ENCODE results near the gene PRDM2. TPM values are rescaled to one million over a fixed set of nuclear protein-coding genes. Genes with fewer than 3 reads are reported as not detected.
A peak's percentile ranks its signal among the peaks of the same experiment; 100 is the strongest.

PRDM2 gene
- polyA plus RNA-seq, 1 of the 3 experiments (the other 2 are of a cell fraction), result 7.2 TPM

- Histone ChIP-seq H3K79me2 (ENCODE audit: insufficient read depth) (no peaks in the 10 kb centered on the region), H3K27ac (ENCODE audit: low read depth in 2 of 2, low read length in 1 of 2) (no peak overlapping the region), H3K27me3 (ENCODE audit: insufficient read depth) (no peaks in the 10 kb centered on the region), H4K20me1 (ENCODE audit: insufficient read depth) (no peaks in the 10 kb centered on the region), H3K4me1 (ENCODE audit: control insufficient read depth in 1 of 2, insufficient read depth in 2 of 2, low read depth in 1 of 2, low read length in 1 of 2) (no peaks in the 10 kb centered on the region), H3K4me3 (ENCODE audit: low read depth in 2 of 2, low read length in 1 of 2) (no peak overlapping the region), H3K9ac (no peak overlapping the region), H3K4me2 (no peak overlapping the region), H2AFZ (ENCODE audit: low read depth) (no peak overlapping the region), H3K9me2 (no peaks in the 10 kb centered on the region), H3F3A (replicated peaks; ENCODE audit: insufficient read depth) (no peaks in the 10 kb centered on the region), H3K9me3 (no peaks in the 10 kb centered on the region), H3K36me3 (replicated peaks in 1 of 2; ENCODE audit: control insufficient read depth in 1 of 2, insufficient read depth in 2 of 2, low read length in 1 of 2) (no peaks in the 10 kb centered on the region)
- peak; percentile 46 for DNase-seq
- ChIA-PET POLR2A (no interaction called here), CTCF (interaction anchor here (0.7 to 1.0 kb wide), 2 partner anchors 9 to 139 kb away, joined by 3 read pairs; no protein-coding TSS in a partner anchor)
- TF ChIP-seq SMC3 (IDR thresholded peaks at IDR 0.05; ENCODE audit: low read depth, low read length) (peak; percentile 17; the same call in 1 of the 2 replicates), PBX3 (IDR thresholded peaks at IDR 0.05) (no peak), TEAD4 (IDR thresholded peaks at IDR 0.05; ENCODE audit: borderline replicate concordance, insufficient read depth) (no peak), RAD21 (IDR thresholded peaks at IDR 0.05; ENCODE audit: low read length) (peak; percentile 42; the same call in 1 of the 2 replicates), TAF1 (IDR thresholded peaks at IDR 0.05; ENCODE audit: borderline replicate concordance, low read depth, low read length) (no peak), CTCF (IDR thresholded peaks at IDR 0.05) (peak; percentile 35)
- 65% methylated on average over 7 of the region's 7 CpGs for WGBS (ENCODE audit: low lambda C conversion rate)
Measured at GRCh38 chr1:13807209-13807608, 107.2 kb downstream of the PRDM2 start.

DNA sequence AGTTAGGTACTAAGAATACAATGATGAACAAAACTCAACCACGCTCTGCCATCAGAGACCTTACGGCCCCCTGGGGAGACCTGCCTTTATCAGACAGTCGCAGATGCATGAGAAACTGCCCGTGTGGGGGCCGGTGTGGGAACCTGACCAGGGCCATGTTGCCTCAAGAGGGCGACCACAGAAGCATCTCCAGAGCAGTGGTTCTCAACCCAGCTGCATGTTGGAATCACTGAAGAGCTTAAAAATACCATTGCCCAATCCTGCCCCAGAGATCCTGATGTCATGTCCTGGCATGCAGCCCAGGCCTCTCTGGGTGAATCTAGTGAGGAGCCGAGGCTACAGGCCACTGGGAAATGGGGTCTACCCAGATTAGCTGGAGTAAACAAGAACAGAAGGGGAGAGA is 108.7 kb downstream of the PRDM2 start:
- no peak for TF ChIP-seq USF1 (IDR thresholded peaks at IDR 0.05; ENCODE audit: borderline replicate concordance, low read depth)
- TF ChIP-seq ZBTB33 (IDR thresholded peaks at IDR 0.05; ENCODE audit: borderline replicate concordance, low read depth), result no peak
- TF ChIP-seq RAD21 (IDR thresholded peaks at IDR 0.05; ENCODE audit: low read length), result no peak
- TF ChIP-seq CTCF (IDR thresholded peaks at IDR 0.05), result no peak
- no peak for TF ChIP-seq NFIC (IDR thresholded peaks at IDR 0.05; ENCODE audit: borderline replicate concordance)
- TF ChIP-seq, protein P1, sequence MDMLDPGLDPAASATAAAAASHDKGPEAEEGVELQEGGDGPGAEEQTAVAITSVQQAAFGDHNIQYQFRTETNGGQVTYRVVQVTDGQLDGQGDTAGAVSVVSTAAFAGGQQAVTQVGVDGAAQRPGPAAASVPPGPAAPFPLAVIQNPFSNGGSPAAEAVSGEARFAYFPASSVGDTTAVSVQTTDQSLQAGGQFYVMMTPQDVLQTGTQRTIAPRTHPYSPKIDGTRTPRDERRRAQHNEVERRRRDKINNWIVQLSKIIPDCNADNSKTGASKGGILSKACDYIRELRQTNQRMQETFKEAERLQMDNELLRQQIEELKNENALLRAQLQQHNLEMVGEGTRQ (IDR thresholded peaks at IDR 0.05; ENCODE audit: borderline replicate concordance, low read depth, low read length), result no peak
- no peak for TF ChIP-seq FOXJ3 (CRISPR knock-in tag; IDR thresholded peaks at IDR 0.05)
- no peak for TF ChIP-seq FOSL2 (IDR thresholded peaks at IDR 0.05; ENCODE audit: borderline replicate concordance, low read depth)
- no peak for TF ChIP-seq EZH2phosphoT487 (IDR thresholded peaks at IDR 0.05; ENCODE audit: borderline replicate concordance, low read depth)
- TF ChIP-seq CHD2 (IDR thresholded peaks at IDR 0.05; ENCODE audit: low read length, partially characterized antibody), result no peak
- TF ChIP-seq GATA2 (CRISPR knock-in tag; IDR thresholded peaks at IDR 0.05), result no peak
- H3K9ac ChIP-seq, result no peak overlapping the region
- H3K27ac ChIP-seq (ENCODE audit: low read depth in 2 of 2, low read length in 1 of 2), result no peak overlapping the region
- no peaks in the 10 kb centered on the region for H3F3A ChIP-seq (replicated peaks; ENCODE audit: insufficient read depth)
- no peaks in the 10 kb centered on the region for H3K36me3 ChIP-seq (replicated peaks in 1 of 2; ENCODE audit: control insufficient read depth in 1 of 2, insufficient read depth in 2 of 2, low read length in 1 of 2)
- H4K20me1 ChIP-seq (ENCODE audit: insufficient read depth), result no peaks in the 10 kb centered on the region
- POLR2A ChIA-PET, result no interaction called here
- H3K79me2 ChIP-seq (ENCODE audit: insufficient read depth), result no peaks in the 10 kb centered on the region
- H2AFZ ChIP-seq (ENCODE audit: low read depth), result no peak overlapping the region
- no peaks in the 10 kb centered on the region for H3K4me1 ChIP-seq (ENCODE audit: control insufficient read depth in 1 of 2, insufficient read depth in 2 of 2, low read depth in 1 of 2, low read length in 1 of 2)
- DNase-seq, result no peak
- no peaks in the 10 kb centered on the region for H3K27me3 ChIP-seq (ENCODE audit: insufficient read depth)
- CTCF ChIA-PET, result no interaction called here
- no peak overlapping the region for H3K4me3 ChIP-seq (ENCODE audit: low read depth in 2 of 2, low read length in 1 of 2)
- 84% methylated on average over 7 of the region's 7 CpGs for WGBS (ENCODE audit: low lambda C conversion rate)
- no peaks in the 10 kb centered on the region for H3K9me2 ChIP-seq
- H3K4me2 ChIP-seq, result no peak overlapping the region
- H3K9me3 ChIP-seq, result no peaks in the 10 kb centered on the region
